ENCODE measurements around the gene FBXW5. TPM values are rescaled to one million over a fixed set of nuclear protein-coding genes. Genes with fewer than 3 reads are reported as not detected.
A peak's percentile ranks its signal among the peaks of the same experiment; 100 is the strongest.

FBXW5 gene
- total RNA-seq, 1 experiment from 2014 or later: 56.2 TPM

DNA sequence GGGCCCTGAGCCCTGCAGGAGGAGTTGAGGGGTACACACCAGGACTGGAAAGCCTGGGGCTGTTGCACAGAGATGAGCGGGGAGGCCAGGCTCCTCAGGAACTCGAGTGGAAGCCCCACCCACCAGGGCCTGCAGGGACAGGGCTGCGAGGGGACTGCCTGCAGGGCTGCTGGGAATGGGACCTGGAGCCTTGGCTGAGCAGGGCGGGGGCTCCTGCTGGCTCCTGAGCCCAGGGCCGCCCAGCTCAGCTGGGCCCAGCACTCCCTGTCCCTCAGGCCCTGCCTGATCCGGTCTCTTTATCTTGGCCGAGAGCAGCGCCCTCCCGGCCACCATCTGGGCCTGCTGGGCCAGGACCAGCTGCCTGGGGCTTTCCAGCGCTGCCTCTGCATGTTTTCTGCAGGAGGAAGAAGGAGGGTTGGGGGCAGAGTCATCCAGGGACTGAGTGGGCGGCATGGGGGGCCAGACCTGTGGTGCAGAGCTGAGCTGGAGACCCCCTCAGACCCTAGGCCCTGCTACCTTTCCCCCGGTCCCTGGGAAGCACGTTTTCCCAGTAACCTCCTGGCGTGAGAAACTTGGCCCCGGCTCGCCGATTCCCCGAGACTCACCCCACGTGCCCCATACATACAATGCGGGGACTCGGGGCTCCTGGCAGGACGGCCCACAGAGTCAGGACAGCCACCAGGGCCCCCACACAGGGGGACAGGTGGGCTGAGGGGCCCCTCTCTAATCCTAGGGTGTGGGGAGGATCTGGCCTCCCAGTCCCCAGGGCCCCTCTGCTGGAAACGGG lies 16.9 kb upstream of the FBXW5 start:
- DNase-seq (ENCODE audit: low spot score): no peak

DNA sequence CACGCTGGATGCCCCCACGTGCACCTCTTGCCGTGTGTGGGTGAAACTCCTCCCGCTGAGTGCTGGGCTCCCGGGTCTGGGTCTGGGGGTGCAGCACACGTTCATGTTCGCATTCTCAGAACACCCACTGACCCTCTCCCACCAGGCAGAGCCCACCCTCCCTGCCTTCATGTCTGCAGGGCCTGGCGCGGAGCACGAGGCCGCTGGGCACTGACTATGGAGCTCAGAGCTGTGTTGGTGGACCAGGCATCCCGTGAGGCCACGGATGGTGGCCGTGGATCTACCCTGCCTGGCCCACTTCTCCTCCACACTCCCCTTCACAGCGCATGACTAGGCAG lies 16.4 kb upstream of the FBXW5 start:
- no peak for DNase-seq (ENCODE audit: low spot score)

DNA sequence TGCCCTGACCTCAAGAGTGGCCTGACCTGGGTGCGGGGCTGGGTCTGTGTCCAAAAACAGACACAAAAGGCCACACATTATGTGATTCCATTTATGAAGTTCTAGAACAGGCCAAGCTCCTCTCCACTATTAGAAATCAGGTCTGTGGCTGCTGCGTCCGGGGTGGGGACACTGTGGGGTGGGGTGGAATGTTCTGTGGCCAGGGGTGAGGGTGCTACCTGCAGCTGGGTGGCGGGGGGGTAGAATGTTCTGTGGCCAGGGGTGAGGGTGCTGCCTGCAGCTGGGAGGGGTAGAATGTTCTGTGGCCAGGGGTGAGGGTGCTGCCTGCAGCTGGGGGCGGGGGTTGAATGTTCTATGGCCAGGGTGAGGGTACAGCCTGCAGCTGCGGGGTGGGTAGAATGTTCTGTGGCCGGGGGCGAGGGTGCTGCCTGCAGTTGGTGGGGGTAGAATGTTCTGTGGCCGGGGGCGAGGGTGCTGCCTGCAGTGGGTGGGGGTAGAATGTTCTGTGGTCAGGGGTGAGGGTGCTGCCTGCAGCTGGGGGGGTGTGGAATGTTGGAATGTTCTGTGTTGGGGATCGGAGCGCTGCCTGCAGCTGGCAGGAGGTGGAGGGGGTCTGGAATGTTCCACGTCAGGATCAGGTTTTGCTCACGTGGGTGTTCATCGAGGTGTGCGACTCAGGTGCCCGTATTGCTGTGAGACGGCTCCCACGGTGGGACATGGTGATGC lies 15.8 kb upstream of the FBXW5 start:
- DNase-seq (ENCODE audit: low spot score): no peak

DNA sequence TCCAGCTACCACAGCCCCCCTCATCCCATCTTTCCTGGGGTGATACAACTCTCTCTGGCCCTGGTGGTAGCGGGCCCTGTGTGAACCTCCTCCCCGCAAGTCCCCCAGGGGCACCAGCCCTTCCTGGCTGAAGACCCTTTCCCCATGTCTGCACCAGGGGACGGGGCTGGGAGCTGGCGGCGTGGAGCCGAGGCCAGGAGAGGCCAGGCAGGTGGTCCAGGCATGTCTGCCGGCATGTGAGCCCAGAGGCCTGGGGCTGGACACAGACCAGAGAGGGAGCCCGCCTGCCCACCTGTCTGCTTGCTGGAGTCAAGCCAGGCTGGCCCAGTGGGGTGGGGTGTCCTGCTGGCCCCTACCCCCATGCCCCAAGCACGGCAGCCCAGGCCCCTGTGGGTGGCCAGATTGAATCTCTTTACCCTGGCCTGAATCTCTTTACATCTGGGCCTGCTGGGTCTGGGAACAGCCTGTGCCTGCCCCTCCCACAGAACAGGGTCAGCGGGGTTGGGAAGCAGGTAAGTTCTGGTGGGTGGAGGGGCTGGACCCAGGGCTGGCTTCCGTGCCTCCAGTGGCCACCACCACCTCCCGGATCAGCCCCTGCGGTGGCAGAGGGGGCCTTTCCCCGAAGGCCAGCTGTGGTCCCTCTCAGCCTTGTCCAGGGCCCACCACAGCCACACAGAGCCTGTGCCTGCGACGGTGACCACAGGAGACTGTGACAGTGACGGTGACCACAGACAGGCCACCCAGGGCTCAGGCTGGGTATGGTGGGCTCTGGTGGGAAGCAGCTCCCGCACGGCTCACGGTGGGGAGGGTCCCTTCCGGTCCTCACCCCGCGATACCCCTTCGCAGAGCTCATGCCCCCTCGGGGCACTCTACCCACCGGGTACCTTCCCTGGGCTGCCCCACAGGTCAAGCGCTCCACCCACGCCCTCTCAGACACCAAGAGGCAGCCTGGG lies 14.6 kb upstream of the FBXW5 start:
- no peak for DNase-seq (ENCODE audit: low spot score)

DNA sequence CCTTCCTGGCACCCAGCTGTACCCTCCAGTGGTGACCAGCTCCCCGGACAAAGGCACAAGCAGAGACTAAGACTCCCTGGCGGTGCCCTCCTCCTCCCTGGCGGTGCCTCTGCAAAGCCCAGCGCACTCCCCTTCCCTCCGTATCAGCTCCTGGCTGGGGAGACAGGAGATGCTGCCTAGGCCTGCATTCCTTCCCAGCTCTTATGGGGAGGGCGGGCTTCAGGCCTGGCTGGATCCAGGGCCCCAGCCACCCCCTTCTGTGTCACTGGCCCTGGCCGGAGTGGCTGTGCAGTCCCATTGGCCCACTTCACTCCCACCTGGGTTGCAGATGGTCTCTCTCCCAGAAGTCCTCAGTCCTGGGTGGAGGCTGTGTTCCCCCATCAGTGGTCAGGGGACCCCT lies 13.9 kb upstream of the FBXW5 start:
- no peak for DNase-seq (ENCODE audit: low spot score)

DNA sequence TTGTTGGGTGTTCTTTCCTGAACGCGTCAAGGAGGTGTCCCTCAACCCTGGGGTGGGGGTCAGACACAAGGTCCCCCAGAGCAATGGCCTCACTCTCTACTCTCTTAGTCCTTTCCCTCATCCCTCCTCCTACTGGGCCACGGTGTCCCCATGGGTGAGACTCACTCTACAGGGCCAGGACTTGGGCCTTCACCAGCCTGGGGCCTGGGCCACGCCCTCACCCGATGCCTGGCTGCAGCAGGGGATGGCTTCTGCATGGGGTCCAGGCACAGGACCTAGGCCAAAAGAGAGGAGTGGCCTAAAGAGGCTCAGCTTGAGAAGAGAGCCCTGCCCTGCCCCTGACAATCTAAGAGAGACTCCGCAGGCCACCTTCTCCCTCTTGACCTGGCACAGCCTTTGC lies 13.4 kb upstream of the FBXW5 start:
- DNase-seq (ENCODE audit: low spot score): no peak

DNA sequence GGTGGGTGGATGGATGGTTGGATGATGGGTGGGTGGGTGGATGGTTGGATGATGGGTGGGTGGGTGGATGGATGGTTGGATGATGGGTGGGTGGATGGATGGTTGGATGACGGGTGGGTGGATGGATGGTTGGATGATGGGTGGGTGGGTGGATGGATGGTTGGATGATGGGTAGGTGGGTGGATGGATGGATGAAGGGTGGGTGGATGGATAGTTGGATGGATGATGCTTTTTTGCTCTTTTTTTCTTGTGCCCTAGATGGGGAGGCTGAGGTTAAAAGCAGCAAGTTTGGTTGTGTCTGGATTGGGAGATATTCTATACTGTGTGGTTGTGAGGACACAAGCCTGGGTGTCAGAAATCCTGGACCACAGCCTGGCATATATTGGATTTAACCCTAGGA lies 12.9 kb upstream of the FBXW5 start:
- DNase-seq (ENCODE audit: low spot score): no peak

DNA sequence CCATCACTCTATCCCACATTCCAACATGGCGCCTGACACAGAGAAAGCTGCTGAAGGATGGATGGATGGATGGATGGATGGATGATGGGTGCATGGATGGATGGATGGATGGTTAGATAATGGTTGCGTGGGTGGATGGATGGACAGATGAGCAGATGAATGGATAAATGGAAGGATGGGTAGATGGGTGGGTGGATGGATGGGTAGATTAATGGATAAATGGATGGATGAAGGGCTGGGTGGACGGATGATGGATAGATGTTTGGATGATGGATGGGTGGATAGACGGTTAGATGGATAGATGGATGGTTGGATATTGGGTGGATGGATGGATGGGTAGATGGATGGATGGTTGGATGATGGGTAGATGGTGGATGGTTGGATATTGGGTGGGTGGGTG lies 12.1 kb upstream of the FBXW5 start:
- no peak for DNase-seq (ENCODE audit: low spot score)

DNA sequence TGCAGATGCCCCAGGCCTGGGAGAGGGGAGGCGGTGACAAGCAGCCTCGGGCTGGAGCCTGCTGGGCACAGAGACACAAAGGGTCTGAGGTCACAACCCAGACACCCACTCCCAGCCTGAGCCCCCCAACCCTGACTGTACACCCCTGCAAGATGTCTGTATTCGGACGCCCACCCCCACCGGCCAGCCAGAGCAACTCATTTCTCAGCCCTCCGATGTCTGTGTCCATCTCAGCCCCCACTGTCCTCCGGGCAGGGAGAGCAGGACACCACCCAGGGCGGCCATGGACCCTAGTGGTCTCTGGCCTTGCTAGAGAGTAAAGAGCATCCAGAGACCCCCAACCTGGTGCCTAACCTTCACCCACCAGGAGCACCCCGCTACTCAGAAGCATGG lies 11.4 kb upstream of the FBXW5 start:
- DNase-seq (ENCODE audit: low spot score): no peak

DNA sequence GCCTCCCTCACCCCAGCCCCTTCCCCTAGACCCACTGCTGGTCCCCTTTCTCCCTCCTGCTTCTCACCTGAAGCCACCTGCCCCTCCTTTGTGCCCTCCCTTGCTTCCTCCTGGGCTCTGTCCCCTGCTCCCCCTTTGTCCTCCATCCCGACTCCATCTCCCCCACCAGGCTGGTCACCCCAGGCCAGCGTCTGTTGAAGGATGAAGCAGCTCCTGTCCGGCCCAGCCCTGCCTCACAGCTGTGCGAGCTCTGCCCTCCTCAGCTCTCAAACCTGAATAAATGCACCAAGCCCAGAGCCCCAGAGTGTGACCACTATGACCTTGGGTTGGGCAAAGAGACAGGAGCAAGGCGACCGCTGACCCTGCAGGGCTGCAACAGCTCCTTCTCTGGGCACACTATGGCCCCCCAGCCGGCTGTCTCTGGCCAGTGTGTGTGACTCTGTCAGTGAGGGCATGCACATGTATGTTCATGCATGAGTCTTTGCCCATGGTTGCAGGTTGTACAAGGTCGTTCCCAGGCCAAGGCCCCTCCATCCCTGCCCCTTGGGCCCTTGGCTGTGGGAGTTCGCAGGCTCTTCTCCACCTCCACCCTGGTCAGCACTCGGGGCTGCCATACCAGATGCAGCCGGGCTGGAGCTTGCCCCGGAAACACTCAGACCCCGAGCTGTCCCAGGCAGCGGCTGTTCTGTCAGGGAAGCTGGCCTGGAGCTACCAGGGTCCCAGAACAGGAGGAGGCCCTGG lies 10.8 kb upstream of the FBXW5 start:
- DNase-seq (ENCODE audit: low spot score): no peak

DNA sequence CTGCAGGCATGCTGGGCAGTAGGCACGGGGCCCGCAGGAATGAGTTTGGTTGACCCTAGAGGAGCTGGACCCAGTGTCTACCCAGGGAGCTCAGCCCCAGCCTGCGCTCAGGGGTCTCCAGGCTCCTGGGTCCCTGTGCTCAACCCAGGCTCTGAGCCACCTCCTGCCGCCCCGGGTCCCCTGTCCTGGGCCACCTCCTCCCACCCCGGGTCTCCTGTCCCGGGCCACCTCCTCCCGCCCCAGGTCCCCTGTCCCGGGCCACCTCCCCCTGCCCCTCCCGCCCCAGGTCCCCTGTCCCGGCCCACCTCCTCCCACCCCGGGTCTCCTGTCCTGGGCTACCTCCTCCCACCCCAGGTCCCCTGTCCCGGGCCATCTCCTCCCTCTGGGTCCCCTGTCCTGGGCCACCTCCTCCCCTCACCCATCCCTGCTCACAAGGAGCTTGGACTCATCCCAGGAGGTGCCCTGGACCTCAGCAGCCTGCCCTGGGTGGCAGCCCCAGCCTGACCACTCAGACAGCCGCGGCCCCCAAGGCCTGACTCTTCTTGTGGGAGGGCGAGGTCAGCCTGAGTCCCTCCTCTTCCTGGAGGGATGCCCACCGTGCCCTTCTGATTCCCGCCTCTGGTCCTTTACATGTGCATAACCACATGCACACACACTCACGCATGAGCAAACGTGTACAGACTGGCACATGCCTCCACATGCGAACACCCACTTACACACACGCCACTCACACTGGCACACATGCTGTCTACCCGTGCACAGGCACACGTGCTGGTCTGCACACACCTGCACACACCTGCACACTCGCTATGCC lies 9.9 kb upstream of the FBXW5 start:
- no peak for DNase-seq (ENCODE audit: low spot score)

DNA sequence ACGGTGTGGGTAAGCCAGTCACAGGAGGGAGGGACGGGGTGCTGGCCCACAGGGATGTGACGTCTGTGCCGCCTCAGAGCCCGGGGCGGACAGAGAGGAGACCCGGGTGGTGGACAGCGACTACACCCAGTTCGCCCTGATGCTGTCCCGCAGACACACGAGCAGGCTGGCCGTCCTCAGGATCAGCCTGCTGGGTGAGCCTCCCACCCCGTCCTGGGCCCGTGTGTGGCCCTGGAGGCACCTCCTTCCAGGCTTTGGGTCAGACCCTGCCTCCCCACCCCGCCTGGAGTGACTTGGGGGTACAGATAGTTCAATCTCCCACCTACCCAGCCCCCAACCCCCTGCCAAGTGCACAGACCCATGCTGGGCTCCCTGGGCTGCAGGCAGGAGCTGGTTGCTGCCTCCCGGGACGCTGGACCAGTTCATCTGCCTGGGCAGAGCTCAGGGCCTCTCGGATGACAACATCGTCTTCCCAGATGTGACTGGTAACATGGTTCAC lies 9.3 kb upstream of the FBXW5 start:
- no peak for DNase-seq (ENCODE audit: low spot score)

DNA sequence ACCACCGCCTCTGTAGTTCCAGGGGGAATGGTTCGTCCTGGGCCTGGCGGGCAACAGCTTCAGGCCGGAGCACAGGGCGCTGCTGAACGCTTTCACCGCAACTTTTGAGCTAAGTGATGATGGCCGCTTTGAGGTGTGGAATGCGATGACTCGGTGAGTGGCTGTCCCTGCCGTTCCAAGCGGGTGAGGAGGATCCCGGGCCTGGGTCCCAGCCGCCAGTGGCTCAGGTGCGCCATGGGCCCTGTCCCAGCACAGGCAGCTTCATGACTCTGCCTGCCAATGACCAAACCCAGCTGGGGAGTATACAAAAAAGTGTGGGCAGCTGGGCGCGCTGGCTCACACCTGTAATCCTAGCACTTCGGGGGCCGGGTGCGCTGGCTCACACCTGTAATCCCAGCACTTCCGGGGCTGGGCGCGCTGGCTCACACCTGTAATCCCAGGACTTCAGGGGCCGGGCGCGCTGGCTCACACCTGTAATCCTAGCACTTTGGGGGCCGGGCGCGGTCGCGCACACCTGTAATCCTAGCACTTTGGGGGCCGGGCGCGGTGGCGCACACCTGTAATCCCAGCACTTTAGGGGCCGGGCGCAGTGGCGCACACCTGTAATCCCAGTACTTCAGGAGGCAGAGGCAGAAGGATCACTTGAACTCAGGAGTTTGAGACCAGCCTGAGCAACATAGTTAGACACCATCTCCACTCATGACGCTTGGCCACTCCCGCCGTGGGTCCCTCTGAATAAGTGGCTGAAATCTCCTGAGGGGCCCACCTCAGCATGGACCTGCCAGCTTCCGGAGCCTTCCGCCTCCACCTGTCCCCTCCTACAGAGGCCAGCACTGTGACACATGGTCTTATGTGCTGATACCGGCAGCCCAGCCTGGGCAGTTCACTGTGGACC lies 8.6 kb upstream of the FBXW5 start:
- no peak for DNase-seq (ENCODE audit: low spot score)

DNA sequence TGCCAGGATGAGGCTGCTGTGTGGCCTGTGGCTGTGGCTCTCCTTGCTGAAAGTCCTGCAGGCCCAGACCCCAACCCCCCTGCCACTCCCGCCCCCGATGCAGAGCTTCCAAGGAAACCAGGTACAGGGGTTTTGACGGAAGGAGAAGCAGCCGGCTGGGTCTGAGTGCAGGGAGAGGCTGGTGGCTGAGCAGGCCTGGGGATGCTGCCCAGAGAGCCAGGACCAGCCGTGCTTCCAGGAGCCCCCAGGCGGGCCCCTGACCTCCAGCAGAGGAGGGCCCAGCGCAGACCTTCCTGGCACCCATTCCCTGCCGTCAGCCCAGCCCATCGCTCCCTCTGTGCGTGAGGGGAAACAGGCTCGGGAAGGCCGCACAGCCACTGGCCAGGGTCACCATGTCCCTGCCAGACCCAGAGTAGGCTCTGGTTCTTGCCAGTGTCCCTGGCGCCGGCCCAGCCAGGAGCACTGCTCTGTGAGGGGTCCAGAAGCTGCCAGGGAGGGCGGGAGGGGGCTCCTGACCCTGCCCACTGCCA lies 7.8 kb upstream of the FBXW5 start:
- DNase-seq (ENCODE audit: low spot score): no peak

DNA sequence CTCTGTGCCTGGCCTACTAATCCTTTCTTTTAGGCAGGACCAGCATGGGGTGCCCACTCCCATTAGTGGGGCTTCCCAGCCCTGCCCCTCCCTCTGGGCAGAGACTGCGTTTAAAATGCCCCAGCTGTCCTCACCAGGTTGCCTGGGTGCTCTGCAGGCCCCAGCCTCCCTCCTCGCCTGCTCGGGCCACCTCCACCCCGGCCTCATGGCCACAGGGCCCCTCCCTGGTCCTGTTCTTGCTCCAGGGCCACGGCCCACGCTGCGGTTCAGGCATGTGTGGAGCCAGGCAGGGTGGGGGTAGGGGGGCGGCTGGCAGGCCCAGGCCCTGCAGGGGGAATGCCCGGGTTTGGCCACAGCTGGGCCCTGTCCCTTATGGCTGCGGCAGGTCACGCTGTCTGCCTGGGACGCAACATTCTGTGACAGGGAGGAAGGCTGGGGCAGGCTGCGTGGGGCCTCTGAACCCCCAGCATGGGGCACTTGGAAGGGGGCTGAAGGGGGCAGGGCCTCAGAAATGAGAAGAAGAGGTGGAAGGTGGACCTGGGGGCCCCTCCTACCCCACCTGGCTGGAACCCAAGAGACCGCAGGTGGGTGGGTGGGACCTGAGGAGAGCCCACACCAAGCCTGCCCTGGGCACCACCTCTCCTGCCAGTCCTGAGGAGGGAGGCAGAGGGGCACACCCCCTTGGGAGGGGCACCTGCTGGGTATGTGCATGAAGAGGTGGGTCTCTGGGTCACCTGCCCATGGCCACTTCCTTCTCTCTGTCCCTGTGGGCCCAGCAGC lies 7.2 kb upstream of the FBXW5 start, which contains the start of gene LCN12:
Gene LCN12, plus strand, starts transcription at position 733 of the 780 bp plus-strand sequence. CDS start 55 bp downstream, outside the sequence.
- DNase-seq (ENCODE audit: low spot score): no peak

DNA sequence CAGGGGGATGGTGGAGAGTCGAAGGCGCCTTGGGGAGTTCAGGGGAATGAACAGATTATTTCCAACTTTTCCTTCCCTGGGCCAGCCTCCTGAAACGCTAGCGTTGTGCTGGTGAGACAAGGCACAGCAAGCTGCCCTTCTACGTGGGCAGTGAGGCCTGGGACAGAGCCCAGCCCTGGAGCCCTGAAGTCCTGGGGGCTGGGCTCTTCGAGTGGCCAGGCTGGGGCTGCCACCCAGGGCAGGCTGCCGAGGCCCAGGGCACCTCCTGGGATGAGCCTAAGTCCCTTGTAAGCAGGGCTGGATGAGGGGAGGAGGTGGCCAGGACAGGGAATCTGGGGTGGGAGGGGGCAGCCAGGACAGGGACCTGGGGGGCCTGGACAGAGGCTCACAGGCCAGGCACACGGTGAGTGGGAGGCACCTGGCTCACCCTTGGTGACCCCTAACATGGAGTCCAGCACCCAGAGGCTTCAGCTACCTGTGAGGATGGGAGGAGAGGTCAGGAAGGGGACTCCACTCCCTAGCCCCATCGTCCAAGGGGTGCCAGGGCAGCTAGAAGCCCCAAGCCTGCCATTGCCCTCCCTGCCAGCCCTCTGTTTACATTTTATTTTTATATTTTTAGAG lies 6.2 kb upstream of the FBXW5 start:
- DNase-seq (ENCODE audit: low spot score): no peak

DNA sequence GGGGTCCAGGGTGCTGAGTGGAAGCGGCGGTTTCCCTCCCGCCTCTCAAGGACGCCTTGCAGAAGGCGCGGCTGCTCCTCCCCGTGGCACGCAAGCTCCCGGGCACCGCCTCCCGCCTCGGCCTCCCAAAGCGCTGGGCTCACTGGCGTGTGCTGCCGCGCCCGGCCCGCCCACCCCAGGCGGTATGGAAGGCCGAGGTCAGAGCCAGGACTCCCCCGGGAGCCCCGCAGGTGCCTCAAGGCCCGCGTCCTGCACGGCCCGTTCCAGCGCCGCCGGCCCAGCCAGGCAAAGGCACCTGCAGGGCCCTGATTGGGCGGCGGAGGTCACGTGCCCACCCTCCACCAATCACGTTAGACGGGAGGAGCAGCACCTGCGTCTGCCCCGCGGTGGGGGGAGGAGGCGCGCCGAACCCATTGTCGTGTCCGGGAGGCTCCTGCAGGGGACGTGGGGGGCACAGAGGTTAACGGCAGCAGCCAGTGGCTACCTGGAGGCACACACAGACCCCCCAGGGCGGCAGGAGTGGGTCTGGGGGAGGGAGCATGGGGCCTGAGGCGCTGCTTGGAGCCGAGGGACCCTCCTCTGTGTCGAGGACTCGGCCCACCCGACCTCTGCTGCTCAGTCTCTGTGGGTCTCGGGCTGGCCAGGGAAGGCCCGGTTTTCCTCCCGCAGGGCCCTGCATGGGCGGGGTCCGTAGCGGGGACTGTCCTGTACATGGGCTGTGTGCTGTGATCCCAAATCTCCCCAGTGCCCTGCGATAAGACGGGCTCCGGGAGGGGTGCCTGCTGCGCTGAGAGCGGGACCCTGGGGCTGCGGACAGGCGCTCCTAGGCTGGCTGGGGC lies 5.5 kb upstream of the FBXW5 start:
- peak; percentile 86 for DNase-seq (ENCODE audit: low spot score)
